Measurements from ENCODE around the gene SAMD14. TPM values are rescaled to one million over a fixed set of nuclear protein-coding genes. Genes with fewer than 3 reads are reported as not detected.

Gene SAMD14
- total and polyA plus RNA-seq, 2 experiments from 2014 or later, result 0.70 to 4.7 TPM

GRCh38 chr17:50088952-50089825 lies 40.8 kb downstream of the SAMD14 start (continued):
- TF ChIP-seq REST (IDR thresholded peaks at IDR 0.05; ENCODE audit: unreplicated experiment) (no peak), ZNF114 (CRISPR knock-in tag; IDR thresholded peaks at IDR 0.05) (no peak), ETS1 (IDR thresholded peaks at IDR 0.05) (no peak), POLR2AphosphoS5 (IDR thresholded peaks at IDR 0.05; ENCODE audit: low read depth) (no peak), STAT1 (IDR thresholded peaks at IDR 0.05; ENCODE audit: unreplicated experiment) (no peak), JUNB (IDR thresholded peaks at IDR 0.05; ENCODE audit: unreplicated experiment) (no peak), ZNF331 (CRISPR knock-in tag; IDR thresholded peaks at IDR 0.05; ENCODE audit: low read depth) (no peak)

- Histone ChIP-seq H3K27ac (ENCODE audit: low read depth) (no peak overlapping the region), H2AFZ (no peak overlapping the region), H3K36me3 (ENCODE audit: insufficient read depth) (no peaks in the 10 kb centered on the region), H3F3A (replicated peaks; ENCODE audit: low read depth) (peaks cover 2% of the 10 kb centered on the region; the same call in 1 of the 2 replicates), H3K4me1 (ENCODE audit: insufficient read depth) (no peaks in the 10 kb centered on the region), H4K20me1 (replicated peaks; ENCODE audit: insufficient read depth) (no peaks in the 10 kb centered on the region), H3K4me3 (no peak overlapping the region), H3K4me2 (no peak overlapping the region), H3K79me2 (replicated peaks; ENCODE audit: insufficient read depth) (no peaks in the 10 kb centered on the region), H3K9me2 (ENCODE audit: insufficient read depth) (no peaks in the 10 kb centered on the region), H3K27me3 (ENCODE audit: insufficient read depth) (no peaks in the 10 kb centered on the region)
- Mint-ChIP-seq H3K9me3 (no peaks in the 10 kb centered on the region; the same call in 2 of the 3 replicates), H3K27ac (no peak overlapping the region), H3K27me3 (ENCODE audit: insufficient read depth, low read depth, poor library complexity) (peaks cover 3% of the 10 kb centered on the region), H3K4me3 (no peak overlapping the region), H3K4me1 (no peaks in the 10 kb centered on the region; the same call in 2 of the 3 replicates), H3K36me3 (ENCODE audit: low read depth) (no peaks in the 10 kb centered on the region)
- no peak for TF ChIP-seq ZNF114 (CRISPR knock-in tag; IDR thresholded peaks at IDR 0.05)
- TF ChIP-seq JUNB (IDR thresholded peaks at IDR 0.05; ENCODE audit: unreplicated experiment), result no peak
- no peak for TF ChIP-seq CTCF (conservative IDR thresholded peaks at IDR 0.05; ENCODE audit: low read depth in 2 of 2)
- TF ChIP-seq POLR2AphosphoS5 (IDR thresholded peaks at IDR 0.05; ENCODE audit: low read depth), result no peak
- TF ChIP-seq STAT1 (IDR thresholded peaks at IDR 0.05; ENCODE audit: unreplicated experiment), result no peak
- no peak for TF ChIP-seq ETS1 (IDR thresholded peaks at IDR 0.05)
- TF ChIP-seq EZH2phosphoT487 (IDR thresholded peaks at IDR 0.05; ENCODE audit: unreplicated experiment), result no peak
- no peak for TF ChIP-seq NANOG (IDR thresholded peaks at IDR 0.05; ENCODE audit: borderline replicate concordance)
- no peak for TF ChIP-seq CREB1 (CRISPR knock-in tag; IDR thresholded peaks at IDR 0.05; ENCODE audit: low read depth)
- no peak for DNase-seq (ENCODE audit: low spot score)
- no peak for ATAC-seq
These were observed 42.0 kb downstream of the SAMD14 start for GRCh38 chr17:50087912-50088405.

Data from GM23338 (cell line).